HFFc6 (cell line): ENCODE measurements around the gene SLC12A6. TPM values are rescaled to one million over a fixed set of nuclear protein-coding genes. Genes with fewer than 3 reads are reported as not detected.
A peak's percentile ranks its signal among the peaks of the same experiment; 100 is the strongest.

Experiments used
- DNase-seq: peaks from one replicate; pipeline ENCODE4 v3.0.0-alpha.2; 2018
- H3K27ac Mint-ChIP-seq: 2 replicates; pipeline ENCODE4 v1.8.0; 2020; ENCODE audit warnings: mild to moderate bottlenecking, mixed read lengths
- H3K27me3 Mint-ChIP-seq: 2 replicates; pipeline ENCODE4 v1.8.0; 2021; ENCODE audit warnings: mild to moderate bottlenecking, moderate library complexity, mixed read lengths; ENCODE audit not compliant: insufficient read depth
- H3K36me3 Mint-ChIP-seq: 2 replicates; pipeline ENCODE4 v1.8.0; 2021; ENCODE audit warnings: low read depth, mixed read lengths
- H3K4me1 Mint-ChIP-seq: 2 replicates; pipeline ENCODE4 v1.8.0; 2020; ENCODE audit warnings: low read depth, mixed read lengths
- H3K4me3 Mint-ChIP-seq: 2 replicates; pipeline ENCODE4 v1.8.0; 2020; ENCODE audit warnings: mild to moderate bottlenecking, moderate library complexity, mixed read lengths
- H3K9me3 Mint-ChIP-seq: 2 replicates; pipeline ENCODE4 v1.8.0; 2020; ENCODE audit warnings: mild to moderate bottlenecking, mixed read lengths
- total RNA-seq, 6 experiments: library from RNA; stranded (reverse); fragmentation: NEBNext Ultra II Directional; extraction: Animal tissue kit (Norgen Biotek cat#: 25700); gene quantifications; 2 replicates in 1 of 6; 3 replicates in 5 of 6; pipeline ENCODE4 v1.2.3, GENCODE V29; 2021
- TF ChIP-seq, protein P1 (sequence below): fragments of 200-600 bp; sonication (generic); IDR thresholded peaks from 2 replicates; pipeline ENCODE4 v1.5.0; 2021; ENCODE audit warnings: antibody characterized with exemption, mild to moderate bottlenecking

Gene SLC12A6
- total RNA-seq, 6 experiments from 2014 or later = 6.5 to 10.7 (median 8.3) TPM

DNA sequence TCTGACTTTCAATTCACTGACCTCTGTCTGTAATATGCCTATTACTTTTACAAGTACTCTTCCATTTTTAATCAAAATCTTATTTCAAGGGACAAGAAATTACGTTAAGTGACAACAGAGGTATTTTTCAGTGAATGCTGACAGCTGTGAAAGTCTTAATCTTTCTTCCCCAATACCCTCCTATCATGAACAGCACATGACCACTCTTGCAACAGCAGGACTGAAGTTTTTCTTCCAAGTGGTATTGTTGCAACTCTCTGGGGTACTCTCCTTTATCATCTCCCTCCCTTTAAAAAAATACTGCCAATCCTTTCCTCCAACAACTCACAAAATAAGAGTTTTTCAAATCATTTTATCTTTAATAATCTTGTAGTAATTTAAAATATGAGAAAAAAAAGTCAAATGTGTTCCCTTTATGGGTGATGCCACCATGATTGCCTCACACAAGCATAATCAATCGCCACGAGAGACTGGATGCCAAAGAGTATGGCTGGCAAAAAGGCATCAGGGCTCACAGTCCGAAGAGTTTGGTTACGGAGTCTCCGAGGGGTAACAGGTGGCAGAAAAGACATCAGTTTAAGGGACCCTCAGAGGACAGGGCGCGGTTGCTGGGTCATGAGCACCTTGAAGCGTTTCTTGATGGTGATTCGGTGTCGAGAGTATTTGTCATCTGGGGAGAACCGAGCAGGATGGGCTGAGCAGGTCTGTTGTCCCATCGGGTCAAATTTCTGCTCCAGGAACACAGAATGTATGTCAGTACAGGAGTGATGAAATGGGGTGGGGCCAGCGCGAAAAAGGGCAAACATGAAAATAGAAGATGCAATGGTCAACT, 4.0 kb upstream of the SLC12A6 start:
- no peak overlapping the region for H3K4me3 Mint-ChIP-seq
- peaks cover 2% of the 10 kb centered on the region; the same call in 1 of the 2 replicates for H3K27me3 Mint-ChIP-seq
- H3K36me3 Mint-ChIP-seq = peaks cover 18% of the 10 kb centered on the region
- peaks cover 24% of the 10 kb centered on the region for H3K4me1 Mint-ChIP-seq
- H3K27ac Mint-ChIP-seq = peak overlapping the region; percentile 55
- DNase-seq = no peak
- peaks cover 4% of the 10 kb centered on the region for H3K9me3 Mint-ChIP-seq
- TF ChIP-seq, protein P1, sequence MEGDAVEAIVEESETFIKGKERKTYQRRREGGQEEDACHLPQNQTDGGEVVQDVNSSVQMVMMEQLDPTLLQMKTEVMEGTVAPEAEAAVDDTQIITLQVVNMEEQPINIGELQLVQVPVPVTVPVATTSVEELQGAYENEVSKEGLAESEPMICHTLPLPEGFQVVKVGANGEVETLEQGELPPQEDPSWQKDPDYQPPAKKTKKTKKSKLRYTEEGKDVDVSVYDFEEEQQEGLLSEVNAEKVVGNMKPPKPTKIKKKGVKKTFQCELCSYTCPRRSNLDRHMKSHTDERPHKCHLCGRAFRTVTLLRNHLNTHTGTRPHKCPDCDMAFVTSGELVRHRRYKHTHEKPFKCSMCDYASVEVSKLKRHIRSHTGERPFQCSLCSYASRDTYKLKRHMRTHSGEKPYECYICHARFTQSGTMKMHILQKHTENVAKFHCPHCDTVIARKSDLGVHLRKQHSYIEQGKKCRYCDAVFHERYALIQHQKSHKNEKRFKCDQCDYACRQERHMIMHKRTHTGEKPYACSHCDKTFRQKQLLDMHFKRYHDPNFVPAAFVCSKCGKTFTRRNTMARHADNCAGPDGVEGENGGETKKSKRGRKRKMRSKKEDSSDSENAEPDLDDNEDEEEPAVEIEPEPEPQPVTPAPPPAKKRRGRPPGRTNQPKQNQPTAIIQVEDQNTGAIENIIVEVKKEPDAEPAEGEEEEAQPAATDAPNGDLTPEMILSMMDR = no peak

DNA sequence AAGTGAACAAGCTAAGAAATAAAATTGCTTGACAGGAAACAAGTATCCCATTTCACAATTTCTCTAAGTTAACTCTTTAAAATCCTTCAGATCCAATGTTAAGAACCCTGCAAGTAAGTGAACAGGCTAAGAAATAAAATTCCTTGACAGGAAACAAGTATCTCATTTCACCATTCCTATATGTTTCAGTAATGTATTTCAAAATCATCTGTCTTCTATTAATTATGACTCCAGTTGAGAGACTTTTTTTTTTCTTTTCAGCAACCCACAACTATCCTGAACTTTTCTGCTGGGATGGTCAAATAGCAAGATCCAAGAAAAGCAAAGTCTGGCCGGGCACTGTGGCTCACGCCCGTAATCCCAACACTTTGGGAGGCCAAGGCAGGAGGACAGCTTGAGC, 2.4 kb upstream of the SLC12A6 start:
- H3K4me1 Mint-ChIP-seq = peaks cover 39% of the 10 kb centered on the region
- peak overlapping the region; percentile 16; the same call in 1 of the 2 replicates for H3K27ac Mint-ChIP-seq

DNA sequence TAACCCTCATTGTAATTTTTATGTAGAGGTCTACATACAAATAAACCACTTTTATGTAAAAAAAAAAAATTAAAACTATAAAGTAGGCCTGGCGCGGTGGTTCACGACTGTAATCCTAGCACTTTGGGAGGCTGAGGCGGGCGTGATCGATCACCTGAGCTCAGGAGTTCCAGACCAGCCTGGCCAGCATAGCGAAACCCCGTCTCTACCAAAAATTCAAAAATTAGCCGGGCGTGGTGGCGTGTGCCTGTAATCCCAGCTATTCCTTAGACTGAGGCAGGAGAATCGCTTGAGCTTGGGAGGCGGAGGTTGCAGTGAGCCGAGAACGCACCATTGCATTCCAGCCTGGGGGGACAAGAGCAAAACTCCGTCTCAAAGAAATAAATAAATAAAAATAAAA, 766 bp upstream of the SLC12A6 start:
- TF ChIP-seq, protein P1 = no peak
- H3K4me1 Mint-ChIP-seq = peaks cover 52% of the 10 kb centered on the region
- no peak for DNase-seq
- H3K36me3 Mint-ChIP-seq = peaks cover 18% of the 10 kb centered on the region
- H3K27ac Mint-ChIP-seq = peak overlapping the region; percentile 54
- peak overlapping the region; percentile 91 for H3K4me3 Mint-ChIP-seq
- H3K9me3 Mint-ChIP-seq = peaks cover 4% of the 10 kb centered on the region
- no peaks in the 10 kb centered on the region for H3K27me3 Mint-ChIP-seq

More for the DNA sequence above, 2.4 kb upstream of the SLC12A6 start:
- H3K4me3 Mint-ChIP-seq = no peak overlapping the region
- H3K27me3 Mint-ChIP-seq = no peaks in the 10 kb centered on the region
- peaks cover 4% of the 10 kb centered on the region for H3K9me3 Mint-ChIP-seq
- no peak for DNase-seq
- TF ChIP-seq, protein P1 = no peak
- H3K36me3 Mint-ChIP-seq = peaks cover 18% of the 10 kb centered on the region

DNA sequence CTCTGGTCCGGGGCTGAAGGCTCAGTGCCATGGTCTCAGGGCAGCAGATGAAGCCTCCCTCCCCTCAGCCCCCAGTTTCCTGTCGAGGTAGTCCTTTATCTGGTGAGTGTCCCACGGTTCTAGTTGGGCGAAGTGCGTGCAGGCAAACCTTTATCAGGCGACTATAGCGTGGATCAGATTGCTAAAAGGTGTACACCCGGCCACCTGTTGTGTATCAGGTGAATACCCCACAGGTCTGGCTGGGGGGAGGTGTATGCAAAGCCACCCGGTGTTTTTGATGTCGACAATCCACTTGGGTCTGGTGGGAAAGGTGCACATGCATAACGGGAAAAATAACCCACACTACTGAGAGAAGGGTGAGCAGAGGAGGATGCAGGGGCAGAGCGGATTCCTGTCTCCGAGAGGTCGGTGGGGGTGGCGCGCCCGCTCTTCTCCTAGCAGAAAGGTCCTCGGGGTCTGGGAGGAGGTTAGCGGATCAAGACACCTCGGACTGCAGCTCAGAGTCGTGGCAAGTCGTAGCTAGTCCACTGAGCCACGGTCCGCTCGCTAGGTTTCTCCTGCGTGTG, 507 bp downstream of the SLC12A6 start:
- TF ChIP-seq, protein P1 = no peak
- Mint-ChIP-seq H3K27me3 (no peaks in the 10 kb centered on the region), H3K4me1 (peaks cover 51% of the 10 kb centered on the region), H3K4me3 (peak overlapping the region; percentile 91), H3K9me3 (peaks cover 4% of the 10 kb centered on the region), H3K36me3 (peaks cover 17% of the 10 kb centered on the region), H3K27ac (peak overlapping the region; percentile 13; the same call in 1 of the 2 replicates)
- DNase-seq = no peak

DNA sequence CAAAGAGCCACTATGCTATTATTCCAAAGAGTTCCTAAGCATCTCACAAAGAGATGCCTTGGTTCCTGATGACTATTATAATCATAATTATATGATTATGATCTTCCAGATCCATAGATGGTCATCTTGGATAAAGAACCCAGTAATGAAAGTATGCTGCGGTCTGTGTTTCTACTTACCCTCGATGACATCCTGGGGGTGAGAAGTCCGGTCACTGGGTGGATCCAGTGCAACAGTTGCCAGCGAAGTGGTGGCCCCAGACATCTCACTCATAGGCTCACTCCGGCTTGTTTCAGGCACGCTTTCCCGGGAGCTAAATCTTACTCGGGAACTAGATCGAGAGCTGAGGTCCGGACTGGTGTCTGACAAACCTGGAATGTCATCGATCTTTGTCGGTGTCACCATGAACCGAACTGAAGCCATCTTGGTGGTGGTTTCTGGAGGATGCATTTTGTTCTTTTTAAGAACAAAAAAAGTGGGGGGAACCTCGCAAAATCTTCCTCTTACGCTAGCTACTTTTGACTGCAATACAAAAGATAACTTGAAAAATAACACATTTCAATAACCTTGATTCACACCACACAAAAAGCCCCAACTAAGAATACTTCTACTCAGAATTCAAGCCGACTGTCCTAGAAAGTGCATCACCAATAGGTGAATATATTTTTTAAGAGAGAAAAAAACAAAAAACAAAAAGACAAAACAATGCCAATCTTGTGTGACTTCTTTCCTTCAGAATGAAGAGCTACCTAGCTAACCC, 1.2 kb downstream of the SLC12A6 start:
- TF ChIP-seq, protein P1 = no peak
- Mint-ChIP-seq H3K36me3 (peaks cover 10% of the 10 kb centered on the region), H3K27me3 (no peaks in the 10 kb centered on the region), H3K27ac (peak overlapping the region; percentile 0; the same call in 1 of the 2 replicates), H3K9me3 (no peaks in the 10 kb centered on the region), H3K4me3 (peak overlapping the region; percentile 91), H3K4me1 (peaks cover 44% of the 10 kb centered on the region)
- no peak for DNase-seq
